HG03565 (cell line): ENCODE data around the gene TSPY9.
"Not testable (repeated sequence)": the region's sequence is repeated elsewhere in the genome, so short reads cannot be mapped to it uniquely, and the experiment has no call there.

Experiments
- ATAC-seq: cut with Tn5 transposase; IDR thresholded peaks from one replicate; pipeline ENCODE4 v1.9.1; 2021; ENCODE audit warnings: mild to moderate bottlenecking, moderate library complexity; ENCODE audit not compliant: unreplicated experiment

Gene TSPY9

DNA sequence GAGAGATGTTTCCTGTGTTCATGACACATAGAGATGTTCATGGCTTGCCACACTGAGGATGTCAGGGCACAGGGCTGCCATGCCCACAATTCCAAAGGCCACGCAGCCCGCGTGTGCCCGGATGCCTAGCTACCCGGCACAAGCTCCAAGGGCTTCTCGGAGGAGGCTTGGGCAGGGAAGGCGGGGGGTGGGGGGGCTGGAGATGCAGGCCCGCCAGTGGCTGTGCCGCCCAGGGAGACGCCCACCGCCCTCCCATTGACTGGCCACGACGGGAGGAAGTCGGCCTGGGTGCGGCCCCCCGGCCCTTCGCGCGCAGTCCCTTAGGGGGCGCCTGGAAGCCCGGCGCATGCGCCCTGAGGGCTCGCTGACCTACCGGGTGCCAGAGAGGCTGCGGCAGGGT is at the start of gene TSPY9:
Gene TSPY9 (plus strand): TSS at position 301 of the 400 bp plus-strand sequence. CDS start 46 bp downstream, at position 347.
- not testable (repeated sequence) for ATAC-seq

DNA sequence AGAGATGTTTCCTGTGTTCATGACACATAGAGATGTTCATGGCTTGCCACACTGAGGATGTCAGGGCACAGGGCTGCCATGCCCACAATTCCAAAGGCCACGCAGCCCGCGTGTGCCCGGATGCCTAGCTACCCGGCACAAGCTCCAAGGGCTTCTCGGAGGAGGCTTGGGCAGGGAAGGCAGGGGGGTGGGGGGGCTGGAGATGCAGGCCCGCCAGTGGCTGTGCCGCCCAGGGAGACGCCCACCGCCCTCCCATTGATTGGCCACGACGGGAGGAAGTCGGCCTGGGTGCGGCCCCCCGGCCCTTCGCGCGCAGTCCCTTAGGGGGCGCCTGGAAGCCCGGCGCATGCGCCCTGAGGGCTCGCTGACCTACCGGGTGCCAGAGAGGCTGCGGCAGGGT is 20.4 kb upstream of the TSPY9 start, which contains the start of gene TSPY1:
Gene TSPY1 (plus strand): TSS at position 301 of the 400 bp plus-strand sequence. CDS start 46 bp downstream, at position 347.
- ATAC-seq, result not testable (repeated sequence)

DNA sequence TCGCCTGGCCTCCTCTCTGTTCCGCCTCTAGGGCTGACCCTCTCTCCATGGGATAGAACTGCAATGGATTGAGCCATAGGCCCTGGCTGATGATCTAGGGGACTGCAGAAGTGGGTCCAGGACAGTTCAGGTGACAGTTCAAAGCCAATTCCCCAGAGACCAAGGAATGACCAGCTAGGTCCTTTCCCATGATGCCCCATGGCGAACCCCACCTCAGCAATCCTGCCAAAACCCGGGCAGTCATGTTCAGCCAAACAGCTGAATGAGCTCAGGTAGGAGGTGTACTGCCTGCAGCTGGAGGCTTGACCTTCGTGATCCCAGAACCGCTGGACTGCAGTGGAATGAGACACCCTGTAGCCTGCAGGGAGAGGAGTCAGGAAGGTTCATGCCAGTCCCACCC is 17.3 kb downstream of the TSPY9 start:
- ATAC-seq, result not testable (repeated sequence)

DNA sequence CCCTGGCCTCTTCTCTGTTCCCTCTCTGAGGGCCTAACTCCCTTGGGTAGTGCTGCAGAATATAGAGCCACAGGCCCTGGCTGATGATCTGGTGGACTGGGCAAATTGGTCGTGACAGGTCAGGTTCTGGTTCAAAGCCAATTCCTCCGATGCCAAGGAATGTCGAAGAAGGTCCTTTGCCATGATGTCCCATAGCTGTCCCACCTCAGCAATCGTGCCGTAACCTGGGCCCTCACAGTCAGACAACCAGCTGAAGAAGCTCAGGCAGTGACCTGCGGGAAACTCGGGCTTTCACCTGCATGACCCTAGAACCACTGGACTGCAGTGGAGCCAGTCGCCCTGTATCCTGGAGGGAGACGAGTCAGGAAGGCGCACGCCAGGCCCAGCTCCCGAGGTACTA is 29.2 kb downstream of the TSPY9 start:
- not testable (repeated sequence) for ATAC-seq

- not testable (repeated sequence) for ATAC-seq
These were observed 40.5 kb downstream of the TSPY9 start, which contains the start of gene TSPY10 for GRCh38 chrY:9527580-9527979. Gene TSPY10, plus strand, starts transcription at chrY:9527880. Its CDS starts 46 bp downstream, at chrY:9527926.
